Medulla oblongata (tissue), 1 donor: ENCODE results near the gene NEDD8.
A peak's percentile ranks its signal among the peaks of the same experiment; 100 is the strongest.

ENCODE experiments used
- DNase-seq: peaks from one replicate; pipeline ENCODE4 v3.0.0-alpha.2; 2015; ENCODE audit errors: extremely low spot score

NEDD8 gene

GRCh38 chr14:24179961-24180796 is 52.0 kb downstream of the NEDD8 start:
- peak; percentile 79 for DNase-seq

GRCh38 chr14:24179294-24179960 is 52.7 kb downstream of the NEDD8 start:
- no peak for DNase-seq

DNA sequence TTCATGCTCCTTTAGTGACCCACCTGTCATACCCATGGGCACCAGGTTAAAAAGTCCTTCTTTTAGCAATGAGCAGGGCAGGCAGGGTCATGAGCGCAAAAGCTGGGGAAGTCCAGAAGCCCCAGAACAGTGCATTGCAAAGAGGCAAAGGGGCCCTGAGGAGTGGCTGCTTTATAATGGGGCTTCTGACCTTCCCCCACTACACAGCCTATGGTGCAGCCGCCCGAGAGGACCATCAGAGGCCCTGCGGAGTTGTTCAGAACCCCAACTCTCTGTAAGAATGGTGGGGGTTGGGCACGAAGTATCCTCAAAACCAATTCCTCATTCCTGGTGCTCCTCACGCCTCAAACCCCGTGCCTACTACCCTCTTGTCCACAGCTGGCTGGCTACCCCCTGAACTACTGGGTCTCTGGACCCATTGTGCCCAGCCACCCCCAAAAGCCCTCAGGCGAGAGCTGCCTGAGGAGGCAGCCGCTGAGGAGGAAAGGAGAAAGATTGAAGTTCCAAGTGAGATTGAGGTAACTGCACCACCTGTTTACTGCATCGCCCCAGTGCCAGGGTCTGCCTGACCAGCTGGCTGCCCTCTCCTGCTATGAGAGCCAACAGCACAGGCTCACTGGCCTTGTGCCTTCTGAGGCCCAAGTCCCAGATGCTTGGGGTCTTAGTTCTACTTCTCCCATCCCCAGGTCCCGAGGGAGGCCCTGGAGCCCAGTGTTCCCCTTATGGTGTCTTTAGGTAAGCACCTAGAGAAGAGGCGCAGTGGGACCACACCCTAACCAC is 53.6 kb downstream of the NEDD8 start:
- DNase-seq = no peak

- no peak for DNase-seq
Observed at GRCh38 chr14:24177891-24178290, 54.3 kb downstream of the NEDD8 start.

- no peak for DNase-seq
Observed at GRCh38 chr14:24177041-24177825, 54.9 kb downstream of the NEDD8 start.

- DNase-seq = no peak
Observed at GRCh38 chr14:24176599-24176998, 55.6 kb downstream of the NEDD8 start.

DNA sequence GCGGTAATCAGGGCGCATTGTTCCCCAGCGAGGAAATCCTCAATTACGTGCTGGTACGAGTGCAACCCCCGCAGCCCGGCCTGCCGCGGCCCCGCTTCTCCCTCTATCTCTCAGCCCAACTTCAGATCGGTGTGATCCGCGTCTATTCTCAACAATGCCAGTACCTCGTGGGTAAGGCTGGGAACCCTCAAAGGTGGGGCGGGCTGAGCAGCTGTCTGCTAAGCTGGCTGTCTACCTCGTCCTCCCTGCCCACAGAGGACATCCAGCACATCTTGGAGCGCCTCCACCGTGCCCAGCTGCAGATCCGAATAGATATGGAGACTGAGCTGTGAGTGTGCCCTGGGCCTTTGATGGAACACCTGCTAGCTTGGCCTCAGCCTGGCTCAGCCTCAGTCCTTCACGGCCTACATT is 59.3 kb downstream of the NEDD8 start:
- no peak for DNase-seq

GRCh38 chr14:24172261-24172860 is 59.8 kb downstream of the NEDD8 start:
- no peak for DNase-seq

DNA sequence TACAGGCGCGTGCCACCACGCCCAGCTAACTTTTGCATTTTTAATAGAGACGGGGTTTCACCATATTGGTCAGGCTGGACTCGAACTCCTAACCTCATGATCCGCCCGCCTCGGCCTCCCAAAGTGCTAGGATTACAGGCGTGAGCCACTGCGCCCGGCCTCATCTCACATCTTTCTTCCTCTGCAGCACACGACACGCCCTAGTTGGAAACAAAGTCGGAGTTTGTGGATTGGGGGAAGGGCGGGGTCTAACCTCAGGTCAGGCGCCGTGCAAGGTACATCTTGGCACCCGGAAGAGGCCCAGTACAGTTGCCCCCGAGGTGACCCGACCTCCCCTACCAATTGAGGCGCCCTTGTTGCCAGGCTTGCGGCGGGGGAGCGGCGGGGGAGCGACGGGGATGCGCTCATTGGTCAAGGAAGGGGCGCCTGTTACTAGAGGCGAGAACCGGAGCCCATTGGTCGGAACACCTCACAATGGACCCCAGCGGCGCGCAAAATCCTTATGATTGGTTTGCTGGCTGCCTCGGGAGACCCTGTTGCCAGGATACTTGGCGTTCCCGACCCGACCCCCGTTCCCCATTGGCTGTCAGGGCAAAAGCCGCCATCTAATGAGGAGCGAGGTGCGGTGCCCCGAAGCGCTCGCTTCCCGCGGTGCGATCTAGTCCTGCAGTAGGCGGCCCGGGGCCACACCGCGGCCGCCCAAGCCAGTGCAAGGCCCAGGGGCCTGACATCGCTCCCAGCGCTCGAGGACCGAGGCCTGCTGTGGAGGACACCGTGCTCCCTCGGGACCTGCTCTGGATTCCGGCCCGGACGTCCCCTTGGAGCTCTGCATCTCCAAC is 60.5 kb downstream of the NEDD8 start, which contains the start of gene REC8:
REC8 (plus strand) TSS at position 659 of the 839 bp plus-strand sequence. CDS start 473 bp downstream, outside the sequence.
- DNase-seq = peak; percentile 96

DNA sequence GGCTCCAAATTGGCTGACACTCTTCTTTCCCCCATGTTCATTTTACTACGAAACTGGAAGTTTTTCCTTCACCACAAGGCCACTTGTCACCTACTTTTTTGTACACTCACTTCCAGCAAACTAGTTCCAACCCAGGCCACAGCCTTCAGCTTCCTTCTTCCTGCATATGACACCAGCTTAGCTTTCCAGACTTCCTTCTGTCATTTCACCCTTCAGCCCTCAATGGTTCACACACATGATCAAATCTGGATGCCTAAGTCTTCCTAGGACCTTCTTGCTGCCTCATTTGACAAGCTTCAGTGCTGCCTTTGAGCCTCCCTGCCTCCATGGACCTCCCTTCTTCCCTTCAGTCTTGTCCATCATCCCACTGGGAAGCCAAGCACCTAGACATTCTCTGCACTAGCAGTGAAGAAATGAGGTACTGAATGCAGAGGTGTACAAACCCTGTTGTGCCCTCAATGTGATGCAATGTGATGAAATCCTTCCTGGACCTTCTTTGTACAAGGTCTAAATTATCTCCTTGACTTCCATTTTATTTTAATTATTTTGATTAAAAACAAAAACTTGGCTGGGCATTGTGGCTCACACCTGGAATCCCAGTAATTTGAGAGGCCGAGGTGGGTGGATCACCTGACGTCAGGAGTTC is 64.6 kb downstream of the NEDD8 start:
- no peak for DNase-seq
